Chondrocyte (in vitro differentiated cells): ENCODE measurements around the gene LYG1. TPM values are rescaled to one million over a fixed set of nuclear protein-coding genes. Genes with fewer than 3 reads are reported as not detected.

Source experiments
- DNase-seq: peaks from one replicate; pipeline ENCODE4 v3.0.0; 2021; ENCODE audit warnings: mixed read lengths, low spot score
- H3K27ac Mint-ChIP-seq: one replicate; pipeline ENCODE4 v1.8.0; 2021; ENCODE audit warnings: mild to moderate bottlenecking, moderate library complexity, mixed read lengths; ENCODE audit not compliant: unreplicated experiment
- H3K27me3 Mint-ChIP-seq: 2 replicates; pipeline ENCODE4 v1.8.0; 2021; ENCODE audit warnings: low read depth, mixed read lengths
- H3K36me3 Mint-ChIP-seq: 2 replicates; pipeline ENCODE4 v1.8.0; 2021; ENCODE audit warnings: low read depth, mixed read lengths
- H3K4me1 Mint-ChIP-seq: 2 replicates; pipeline ENCODE4 v1.8.0; 2021; ENCODE audit warnings: low read depth, mild to moderate bottlenecking, mixed read lengths
- H3K4me3 Mint-ChIP-seq: one replicate; pipeline ENCODE4 v1.8.0; 2021; ENCODE audit warnings: mild to moderate bottlenecking, moderate library complexity, mixed read lengths; ENCODE audit not compliant: unreplicated experiment
- H3K9me3 Mint-ChIP-seq: 2 replicates; pipeline ENCODE4 v1.8.0; 2021; ENCODE audit warnings: low read depth, mixed read lengths
- total RNA-seq: library from RNA; stranded (reverse); gene quantifications from 3 replicates; pipeline ENCODE4 v1.2.1, GENCODE V29; 2021
- TF ChIP-seq, protein P1 (sequence below): fragments of 200-600 bp; sonication (generic); IDR thresholded peaks from 2 replicates; pipeline ENCODE4 v1.5.0; 2021; ENCODE audit warnings: antibody characterized with exemption, mild to moderate bottlenecking, moderate library complexity

Gene LYG1
- total RNA-seq, 1 donor from 2014 or later, result 0.57 TPM

DNA sequence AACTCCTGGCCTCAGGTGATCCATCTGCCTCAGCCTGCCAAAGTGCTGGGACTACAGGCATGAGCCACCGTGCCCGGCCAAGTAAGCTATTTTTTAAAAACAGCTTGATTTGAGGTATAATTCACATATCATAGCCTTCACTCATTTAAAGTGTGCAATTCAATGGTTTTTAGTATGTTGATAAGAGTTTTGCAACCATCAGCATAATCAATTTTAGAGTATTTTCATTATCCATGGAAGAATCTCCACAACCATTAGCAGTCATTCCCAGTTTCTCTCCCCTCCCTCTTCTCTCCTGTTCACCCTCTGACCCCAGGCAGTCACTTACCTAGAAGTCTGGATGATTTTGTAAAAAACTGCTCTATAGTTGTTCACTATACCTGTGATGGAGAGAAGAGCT lies 40.8 kb downstream of the LYG1 start:
- H3K27ac Mint-ChIP-seq, result no peak overlapping the region
- peaks cover 2% of the 10 kb centered on the region for H3K36me3 Mint-ChIP-seq
- H3K27me3 Mint-ChIP-seq, result no peaks in the 10 kb centered on the region
- TF ChIP-seq, protein P1, sequence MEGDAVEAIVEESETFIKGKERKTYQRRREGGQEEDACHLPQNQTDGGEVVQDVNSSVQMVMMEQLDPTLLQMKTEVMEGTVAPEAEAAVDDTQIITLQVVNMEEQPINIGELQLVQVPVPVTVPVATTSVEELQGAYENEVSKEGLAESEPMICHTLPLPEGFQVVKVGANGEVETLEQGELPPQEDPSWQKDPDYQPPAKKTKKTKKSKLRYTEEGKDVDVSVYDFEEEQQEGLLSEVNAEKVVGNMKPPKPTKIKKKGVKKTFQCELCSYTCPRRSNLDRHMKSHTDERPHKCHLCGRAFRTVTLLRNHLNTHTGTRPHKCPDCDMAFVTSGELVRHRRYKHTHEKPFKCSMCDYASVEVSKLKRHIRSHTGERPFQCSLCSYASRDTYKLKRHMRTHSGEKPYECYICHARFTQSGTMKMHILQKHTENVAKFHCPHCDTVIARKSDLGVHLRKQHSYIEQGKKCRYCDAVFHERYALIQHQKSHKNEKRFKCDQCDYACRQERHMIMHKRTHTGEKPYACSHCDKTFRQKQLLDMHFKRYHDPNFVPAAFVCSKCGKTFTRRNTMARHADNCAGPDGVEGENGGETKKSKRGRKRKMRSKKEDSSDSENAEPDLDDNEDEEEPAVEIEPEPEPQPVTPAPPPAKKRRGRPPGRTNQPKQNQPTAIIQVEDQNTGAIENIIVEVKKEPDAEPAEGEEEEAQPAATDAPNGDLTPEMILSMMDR, result no peak
- H3K4me1 Mint-ChIP-seq, result no peaks in the 10 kb centered on the region
- no peak overlapping the region for H3K4me3 Mint-ChIP-seq
- DNase-seq, result no peak
- H3K9me3 Mint-ChIP-seq, result no peaks in the 10 kb centered on the region

DNA sequence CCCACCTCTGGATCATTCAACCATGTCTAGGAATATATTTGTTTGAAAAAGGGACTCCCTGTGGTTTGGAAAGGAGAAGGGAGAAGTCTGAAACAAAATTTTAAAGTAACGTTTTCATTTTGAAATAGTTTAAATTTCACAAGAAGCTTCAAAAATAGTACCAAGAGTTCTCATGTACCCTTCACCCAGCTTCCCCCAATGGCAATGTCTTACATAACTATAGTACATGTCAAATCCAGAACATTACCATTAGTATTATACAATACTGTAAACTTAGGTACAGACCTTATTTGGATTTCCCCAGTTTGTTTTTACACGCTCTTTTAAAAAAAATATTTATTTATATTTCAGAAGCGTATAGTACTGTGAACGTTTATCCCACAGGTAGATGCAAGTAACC lies 41.5 kb downstream of the LYG1 start:
- no peaks in the 10 kb centered on the region for H3K4me1 Mint-ChIP-seq
- no peaks in the 10 kb centered on the region for H3K27me3 Mint-ChIP-seq
- TF ChIP-seq, protein P1, result no peak
- H3K9me3 Mint-ChIP-seq, result no peaks in the 10 kb centered on the region
- peaks cover 2% of the 10 kb centered on the region for H3K36me3 Mint-ChIP-seq
- H3K4me3 Mint-ChIP-seq, result no peak overlapping the region
- H3K27ac Mint-ChIP-seq, result no peak overlapping the region
- no peak for DNase-seq

DNA sequence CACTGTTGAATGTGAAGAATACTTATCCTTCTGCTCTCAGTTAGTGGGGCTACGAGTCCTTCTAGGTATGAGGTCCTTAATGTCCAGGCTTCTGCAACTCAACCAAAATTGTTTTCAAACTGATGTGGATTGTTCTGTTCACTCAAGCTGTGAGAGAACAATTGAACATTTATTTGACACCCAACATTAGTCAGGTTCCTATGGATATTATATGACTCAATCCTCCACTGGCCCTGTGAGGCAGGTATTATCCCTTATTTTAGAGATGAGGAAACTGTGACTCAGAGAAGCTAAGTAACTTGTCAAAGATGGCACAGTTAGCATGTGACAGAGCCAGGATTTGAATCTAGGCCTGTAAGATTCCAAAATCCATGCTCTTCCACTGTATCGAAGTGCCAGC lies 44.3 kb downstream of the LYG1 start:
- peaks cover 2% of the 10 kb centered on the region for H3K36me3 Mint-ChIP-seq
- TF ChIP-seq, protein P1, result no peak
- DNase-seq, result no peak
- no peaks in the 10 kb centered on the region for H3K4me1 Mint-ChIP-seq
- peaks cover 3% of the 10 kb centered on the region for H3K9me3 Mint-ChIP-seq
- no peak overlapping the region for H3K4me3 Mint-ChIP-seq
- no peak overlapping the region for H3K27ac Mint-ChIP-seq
- H3K27me3 Mint-ChIP-seq, result no peaks in the 10 kb centered on the region

DNA sequence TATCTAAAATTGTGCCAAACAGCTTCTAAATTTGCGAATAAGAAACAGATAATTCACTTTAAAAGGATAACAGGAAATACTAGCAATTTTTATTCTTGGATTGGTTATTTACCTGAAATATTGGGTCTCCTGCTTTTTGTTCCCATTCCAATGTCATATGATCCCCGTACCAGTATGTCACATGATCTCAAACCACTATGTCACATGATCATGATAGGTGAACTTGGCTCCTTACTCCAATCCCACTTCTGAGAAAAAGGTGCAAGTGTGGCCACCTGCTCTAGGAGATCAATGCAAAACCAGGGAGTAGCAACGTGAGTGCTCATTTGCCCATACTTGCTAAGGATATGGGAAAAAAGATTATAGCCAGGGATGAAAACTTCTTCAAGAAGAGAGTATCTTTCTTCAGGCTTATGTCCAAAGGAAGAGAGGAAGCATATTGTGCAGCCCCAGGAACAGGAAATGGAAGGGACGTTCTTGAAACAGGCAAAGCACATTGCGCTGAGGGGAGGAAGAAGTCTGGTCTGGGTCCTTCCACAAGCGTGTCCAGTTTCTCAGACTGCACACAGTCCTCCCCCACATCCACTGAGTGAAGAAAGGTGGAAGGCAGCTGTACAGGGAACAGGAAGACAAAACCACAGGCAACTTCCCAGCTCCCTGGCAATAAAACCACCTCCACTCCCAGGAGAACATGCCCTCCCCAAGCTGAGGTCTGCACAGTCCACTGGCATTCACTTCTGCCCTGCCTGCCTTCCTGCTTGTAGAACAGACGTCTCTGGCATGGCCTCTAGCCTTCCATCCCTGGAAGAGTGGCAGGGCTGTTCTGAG lies 45.3 kb downstream of the LYG1 start, which contains the start of gene LYG2:
Gene LYG2 (minus strand): TSS at position 176 of the 828 bp plus-strand sequence. CDS start 1,406 bp downstream, outside the sequence.
- no peak for DNase-seq
- H3K9me3 Mint-ChIP-seq, result peaks cover 6% of the 10 kb centered on the region
- no peak within 1 kb of the TSS for H3K27ac Mint-ChIP-seq
- no peak within 1 kb of the TSS for H3K4me3 Mint-ChIP-seq
- no peaks in the 10 kb centered on the region for H3K4me1 Mint-ChIP-seq
- H3K36me3 Mint-ChIP-seq, result peaks cover 2% of the 10 kb centered on the region
- TF ChIP-seq, protein P1, result no peak
- no peaks in the 10 kb centered on the region for H3K27me3 Mint-ChIP-seq

DNA sequence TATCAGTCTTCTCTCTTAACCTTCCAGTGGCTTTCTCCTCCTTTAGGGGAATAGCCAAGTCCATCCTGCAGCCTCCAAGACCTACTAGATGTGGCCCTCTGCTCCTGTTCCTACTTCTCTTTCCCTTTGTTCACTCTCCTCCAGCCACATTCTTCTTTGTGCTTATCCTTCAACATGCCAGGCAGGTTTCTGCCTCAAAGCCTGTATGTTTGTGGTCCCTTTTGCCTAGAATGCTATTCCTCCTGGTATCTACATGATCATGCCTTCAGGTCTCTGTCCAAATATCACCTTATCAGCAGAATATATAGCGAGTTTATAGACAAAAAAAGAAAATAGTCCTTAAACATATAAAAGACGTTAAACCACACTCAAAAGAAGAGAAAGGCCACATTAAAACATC lies 51.0 kb downstream of the LYG1 start:
- Mint-ChIP-seq H3K36me3 (peaks cover 4% of the 10 kb centered on the region), H3K4me1 (no peaks in the 10 kb centered on the region), H3K27me3 (no peaks in the 10 kb centered on the region), H3K4me3 (no peak overlapping the region), H3K9me3 (peaks cover 9% of the 10 kb centered on the region), H3K27ac (no peak overlapping the region)
- TF ChIP-seq, protein P1, result no peak
- DNase-seq, result no peak
